Gastroesophageal sphincter (tissue), 3 donors: ENCODE measurements around the gene GPT2.
"Not testable (repeated sequence)": the region's sequence is repeated elsewhere in the genome, so short reads cannot be mapped to it uniquely, and the experiment has no call there.

ENCODE experiments used
- EP300 ChIP-seq: sonication (generic); formaldehyde crosslinking; IDR thresholded peaks from one replicate; pipeline ENCODE4 v1.6.1; 2017; ENCODE audit warnings: antibody characterized with exemption, mild to moderate bottlenecking
- TF ChIP-seq, protein P1 (sequence below), 4 experiments: fragments of 200-600 bp in 2 of 4; fragments of 450-650 bp in 2 of 4; sonication (generic) in 1 of 4; IDR thresholded peaks; one replicate each; pipeline ENCODE4 v1.5.1; 2017 to 2019; ENCODE audit warnings: antibody characterized with exemption in 4 of 4, mild to moderate bottlenecking in 2 of 4, moderate library complexity in 2 of 4

DNA sequence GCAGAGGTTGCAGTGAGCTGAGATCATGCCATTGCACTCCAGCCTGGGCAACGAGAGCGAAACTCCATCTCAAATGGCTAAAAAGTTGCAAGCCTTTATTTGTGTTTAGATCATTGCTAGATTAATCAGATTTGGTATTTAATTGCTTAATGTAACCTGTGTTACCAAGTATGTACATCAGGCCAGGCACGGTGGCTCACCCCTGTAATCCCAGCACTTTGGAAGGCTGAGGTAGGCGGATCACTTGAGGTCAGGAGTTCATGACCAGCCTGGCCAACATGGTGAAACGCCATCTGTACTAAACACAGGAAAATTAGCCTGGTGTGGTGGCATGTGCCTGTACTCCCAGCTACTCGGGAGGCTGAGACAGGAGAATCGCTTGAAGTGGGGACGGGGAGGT, 60.6 kb downstream of the GPT2 start:
- TF ChIP-seq, protein P1, sequence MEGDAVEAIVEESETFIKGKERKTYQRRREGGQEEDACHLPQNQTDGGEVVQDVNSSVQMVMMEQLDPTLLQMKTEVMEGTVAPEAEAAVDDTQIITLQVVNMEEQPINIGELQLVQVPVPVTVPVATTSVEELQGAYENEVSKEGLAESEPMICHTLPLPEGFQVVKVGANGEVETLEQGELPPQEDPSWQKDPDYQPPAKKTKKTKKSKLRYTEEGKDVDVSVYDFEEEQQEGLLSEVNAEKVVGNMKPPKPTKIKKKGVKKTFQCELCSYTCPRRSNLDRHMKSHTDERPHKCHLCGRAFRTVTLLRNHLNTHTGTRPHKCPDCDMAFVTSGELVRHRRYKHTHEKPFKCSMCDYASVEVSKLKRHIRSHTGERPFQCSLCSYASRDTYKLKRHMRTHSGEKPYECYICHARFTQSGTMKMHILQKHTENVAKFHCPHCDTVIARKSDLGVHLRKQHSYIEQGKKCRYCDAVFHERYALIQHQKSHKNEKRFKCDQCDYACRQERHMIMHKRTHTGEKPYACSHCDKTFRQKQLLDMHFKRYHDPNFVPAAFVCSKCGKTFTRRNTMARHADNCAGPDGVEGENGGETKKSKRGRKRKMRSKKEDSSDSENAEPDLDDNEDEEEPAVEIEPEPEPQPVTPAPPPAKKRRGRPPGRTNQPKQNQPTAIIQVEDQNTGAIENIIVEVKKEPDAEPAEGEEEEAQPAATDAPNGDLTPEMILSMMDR (IDR thresholded peaks at IDR 0.05): not testable (repeated sequence)
- not testable (repeated sequence) for TF ChIP-seq EP300
